ENCODE data around the gene ROR2.
"Not testable (repeated sequence)": the region's sequence is repeated elsewhere in the genome, so short reads cannot be mapped to it uniquely, and the experiment has no call there.

ROR2 gene

DNA sequence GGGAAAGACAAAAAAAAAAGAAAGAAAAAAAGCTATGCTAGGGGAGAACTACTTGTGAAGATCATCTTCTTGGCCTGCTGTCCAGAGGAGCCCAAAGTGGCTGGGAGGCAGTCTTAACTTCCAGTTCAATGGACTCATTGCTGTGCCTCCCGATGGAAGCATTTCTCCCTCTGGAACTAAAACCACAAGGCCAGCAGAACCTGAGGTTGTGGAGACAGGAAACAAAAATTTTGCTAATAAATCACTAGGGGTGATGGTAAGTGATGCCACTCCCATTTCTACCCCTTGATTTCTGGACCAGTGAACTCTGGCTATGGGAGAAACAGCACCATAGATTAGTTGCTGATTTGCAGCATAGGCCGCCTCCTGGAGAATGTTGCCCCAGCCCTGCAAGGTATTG is 402.9 kb downstream of the ROR2 start:
- H3K4me2 ChIP-seq (ENCODE audit: low read length) = no peak overlapping the region
- H3K23ac ChIP-seq (ENCODE audit: low read length) = no peak overlapping the region
- H2AK5ac ChIP-seq (ENCODE audit: low read length) = no peak overlapping the region
- no peaks in the 10 kb centered on the region for H3K79me2 ChIP-seq (ENCODE audit: control insufficient read depth, insufficient read depth, low read length)
- no peak overlapping the region for H3K18ac ChIP-seq (ENCODE audit: low read length)
- no peaks in the 10 kb centered on the region for H3K4me1 ChIP-seq (ENCODE audit: control insufficient read depth, low read depth, low read length)
- no peaks in the 10 kb centered on the region for H3K79me1 ChIP-seq (ENCODE audit: low read length)
- no CpG with 5 or more reads among the region's 2 CpGs for WGBS (ENCODE audit: extremely low coverage, insufficient coverage, low lambda C conversion rate)
- H2BK15ac ChIP-seq (replicated peaks; ENCODE audit: low read depth) = no peak overlapping the region
- no peaks in the 10 kb centered on the region for H3K36me3 ChIP-seq (ENCODE audit: control insufficient read depth, insufficient read depth, low read length)
- H3K4me3 ChIP-seq (ENCODE audit: low read length) = no peak overlapping the region
- H3K4ac ChIP-seq (ENCODE audit: low read depth, low read length) = no peak overlapping the region
- no peak overlapping the region for H3K9ac ChIP-seq (ENCODE audit: low read length)
- DNase-seq = no peak
- no peak overlapping the region for H4K5ac ChIP-seq (ENCODE audit: low read length)
- no peak overlapping the region for H2BK120ac ChIP-seq (ENCODE audit: low read depth, low read length)
- no peak overlapping the region for H4K8ac ChIP-seq (ENCODE audit: low read depth, low read length)
- no peak overlapping the region for H2BK5ac ChIP-seq (ENCODE audit: low read length)
- H3K56ac ChIP-seq (ENCODE audit: low read length) = no peak overlapping the region
- no peaks in the 10 kb centered on the region for H3K27me3 ChIP-seq (ENCODE audit: insufficient read depth, low read length, poor library complexity)
- no peak overlapping the region for H3K27ac ChIP-seq (ENCODE audit: low read depth, low read length)

DNA sequence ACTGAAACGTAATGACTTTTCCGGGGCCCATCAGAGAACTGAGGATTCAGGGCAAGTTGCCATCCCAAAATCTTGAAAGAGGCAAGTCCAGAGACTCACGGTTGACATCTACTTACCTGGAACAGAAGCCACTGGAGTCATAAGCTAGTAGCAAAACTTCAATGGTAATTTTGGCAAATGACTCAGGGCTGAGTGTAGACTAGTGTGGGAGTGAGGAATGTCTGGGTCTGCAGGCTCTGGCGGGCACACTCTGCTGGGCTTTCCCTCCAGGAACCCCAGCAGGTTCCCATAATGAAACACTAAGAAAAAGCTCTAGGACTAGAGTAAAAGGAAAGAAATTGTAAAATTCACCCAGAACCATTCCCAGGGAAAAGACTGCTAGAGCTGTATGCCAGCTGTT is 403.5 kb downstream of the ROR2 start:
- no peak overlapping the region for H3K23ac ChIP-seq (ENCODE audit: low read length)
- H3K79me2 ChIP-seq (ENCODE audit: control insufficient read depth, insufficient read depth, low read length) = no peaks in the 10 kb centered on the region
- H2AK5ac ChIP-seq (ENCODE audit: low read length) = no peak overlapping the region
- H3K4me1 ChIP-seq (ENCODE audit: control insufficient read depth, low read depth, low read length) = no peaks in the 10 kb centered on the region
- H3K18ac ChIP-seq (ENCODE audit: low read length) = no peak overlapping the region
- H3K9ac ChIP-seq (ENCODE audit: low read length) = no peak overlapping the region
- no peak overlapping the region for H4K8ac ChIP-seq (ENCODE audit: low read depth, low read length)
- no peak overlapping the region for H2BK5ac ChIP-seq (ENCODE audit: low read length)
- WGBS (ENCODE audit: extremely low coverage, insufficient coverage, low lambda C conversion rate) = no CpG with 5 or more reads among the region's 4 CpGs
- no peak for DNase-seq
- no peak overlapping the region for H3K4me3 ChIP-seq (ENCODE audit: low read length)
- no peak overlapping the region for H2BK120ac ChIP-seq (ENCODE audit: low read depth, low read length)
- no peak overlapping the region for H3K56ac ChIP-seq (ENCODE audit: low read length)
- no peak overlapping the region for H3K4ac ChIP-seq (ENCODE audit: low read depth, low read length)
- no peak overlapping the region for H3K4me2 ChIP-seq (ENCODE audit: low read length)
- no peak overlapping the region for H2BK15ac ChIP-seq (replicated peaks; ENCODE audit: low read depth)
- H3K36me3 ChIP-seq (ENCODE audit: control insufficient read depth, insufficient read depth, low read length) = no peaks in the 10 kb centered on the region
- no peak overlapping the region for H4K5ac ChIP-seq (ENCODE audit: low read length)
- H3K27ac ChIP-seq (ENCODE audit: low read depth, low read length) = no peak overlapping the region
- no peaks in the 10 kb centered on the region for H3K27me3 ChIP-seq (ENCODE audit: insufficient read depth, low read length, poor library complexity)
- H3K79me1 ChIP-seq (ENCODE audit: low read length) = no peaks in the 10 kb centered on the region

DNA sequence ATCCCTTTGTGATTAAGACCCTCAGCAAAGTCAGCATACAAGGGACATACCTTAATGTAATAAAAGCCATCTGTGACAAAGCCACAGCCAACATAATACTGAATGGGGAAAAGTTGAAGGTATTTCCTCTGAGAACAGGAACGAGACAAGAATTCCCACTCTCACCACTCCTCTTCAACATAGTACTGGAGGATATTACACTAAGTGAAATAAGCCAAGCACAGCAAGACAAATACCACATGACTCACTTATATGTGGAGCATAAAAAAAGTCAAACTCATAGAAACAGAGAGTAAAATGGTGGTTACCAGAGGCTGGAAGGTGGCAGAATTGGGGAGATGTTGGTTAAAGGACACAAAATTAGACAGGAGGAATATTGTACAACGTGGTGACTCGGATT is 408.3 kb downstream of the ROR2 start:
- WGBS (ENCODE audit: extremely low coverage, insufficient coverage, low lambda C conversion rate) = no CpG with 5 or more reads among the region's 3 CpGs
- H3K4me1 ChIP-seq (ENCODE audit: control insufficient read depth, low read depth, low read length) = no peaks in the 10 kb centered on the region
- H2BK15ac ChIP-seq (replicated peaks; ENCODE audit: low read depth) = no peak overlapping the region
- H3K4ac ChIP-seq (ENCODE audit: low read depth, low read length) = no peak overlapping the region
- no peak overlapping the region for H3K23ac ChIP-seq (ENCODE audit: low read length)
- no peak overlapping the region for H2AK5ac ChIP-seq (ENCODE audit: low read length)
- H3K4me2 ChIP-seq (ENCODE audit: low read length) = no peak overlapping the region
- H3K27me3 ChIP-seq (ENCODE audit: insufficient read depth, low read length, poor library complexity) = no peaks in the 10 kb centered on the region
- H2BK120ac ChIP-seq (ENCODE audit: low read depth, low read length) = no peak overlapping the region
- H3K79me1 ChIP-seq (ENCODE audit: low read length) = no peaks in the 10 kb centered on the region
- H3K18ac ChIP-seq (ENCODE audit: low read length) = no peak overlapping the region
- no peak overlapping the region for H3K9ac ChIP-seq (ENCODE audit: low read length)
- no peak overlapping the region for H3K56ac ChIP-seq (ENCODE audit: low read length)
- H3K4me3 ChIP-seq (ENCODE audit: low read length) = no peak overlapping the region
- no peak overlapping the region for H4K8ac ChIP-seq (ENCODE audit: low read depth, low read length)
- H3K27ac ChIP-seq (ENCODE audit: low read depth, low read length) = no peak overlapping the region
- no peak for DNase-seq
- no peaks in the 10 kb centered on the region for H3K79me2 ChIP-seq (ENCODE audit: control insufficient read depth, insufficient read depth, low read length)
- no peak overlapping the region for H4K5ac ChIP-seq (ENCODE audit: low read length)
- no peaks in the 10 kb centered on the region for H3K36me3 ChIP-seq (ENCODE audit: control insufficient read depth, insufficient read depth, low read length)
- H2BK5ac ChIP-seq (ENCODE audit: low read length) = no peak overlapping the region

DNA sequence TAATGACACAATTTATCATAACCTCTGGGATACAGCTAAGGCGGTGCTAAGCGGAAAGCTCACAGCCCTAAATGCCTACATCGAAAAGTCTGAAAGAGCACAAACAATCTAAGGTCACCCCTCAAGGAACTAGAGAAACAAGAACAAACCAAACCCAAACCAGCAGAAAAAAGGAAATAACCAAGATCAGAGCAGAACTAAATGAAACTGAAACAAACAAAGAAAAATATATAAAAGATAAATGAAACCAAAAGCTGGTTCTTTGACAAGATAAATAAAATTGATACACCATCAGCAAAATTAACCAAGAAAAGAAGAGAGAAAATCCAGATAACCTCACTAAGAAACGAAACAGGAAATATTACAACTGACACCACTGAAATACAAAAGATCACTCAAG is 409.5 kb downstream of the ROR2 start:
- not testable (repeated sequence) for H3K56ac ChIP-seq (ENCODE audit: low read length); H3K4me2 ChIP-seq (ENCODE audit: low read length); H3K9ac ChIP-seq (ENCODE audit: low read length); H3K4me3 ChIP-seq (ENCODE audit: low read length); H4K8ac ChIP-seq (ENCODE audit: low read depth, low read length); H3K4me1 ChIP-seq (ENCODE audit: control insufficient read depth, low read depth, low read length); H2BK120ac ChIP-seq (ENCODE audit: low read depth, low read length); H4K5ac ChIP-seq (ENCODE audit: low read length); H3K79me2 ChIP-seq (ENCODE audit: control insufficient read depth, insufficient read depth, low read length); H3K27me3 ChIP-seq (ENCODE audit: insufficient read depth, low read length, poor library complexity); H3K4ac ChIP-seq (ENCODE audit: low read depth, low read length); H3K27ac ChIP-seq (ENCODE audit: low read depth, low read length); H3K36me3 ChIP-seq (ENCODE audit: control insufficient read depth, insufficient read depth, low read length); DNase-seq; H3K79me1 ChIP-seq (ENCODE audit: low read length); H3K18ac ChIP-seq (ENCODE audit: low read length); H2BK15ac ChIP-seq (replicated peaks; ENCODE audit: low read depth); H3K23ac ChIP-seq (ENCODE audit: low read length); H2AK5ac ChIP-seq (ENCODE audit: low read length); H2BK5ac ChIP-seq (ENCODE audit: low read length)
- WGBS (ENCODE audit: extremely low coverage, insufficient coverage, low lambda C conversion rate) = no CpG with 5 or more reads among the region's 4 CpGs

DNA sequence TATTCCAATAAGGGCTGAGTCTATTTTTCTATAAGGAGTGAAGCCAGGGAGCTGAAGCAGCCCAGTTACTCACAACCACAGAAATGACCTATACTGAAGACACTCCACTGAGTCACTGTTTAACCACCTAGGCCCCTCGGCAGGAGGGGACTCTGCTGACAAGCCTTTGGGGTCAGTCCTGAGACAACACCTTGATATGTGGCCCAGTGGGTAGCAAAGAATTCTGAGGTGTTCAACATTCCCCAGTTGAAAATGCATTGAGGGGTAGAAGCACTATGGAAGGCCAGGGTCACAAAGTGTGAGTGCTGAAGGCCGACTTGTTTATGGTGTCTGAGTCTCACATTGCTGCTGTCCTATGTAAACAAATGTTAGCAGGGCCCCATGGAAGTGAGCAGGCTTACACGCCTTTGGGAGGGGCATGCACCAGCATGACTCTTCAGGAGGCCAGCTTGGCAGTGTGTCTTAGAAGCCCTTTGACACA is 413.8 kb downstream of the ROR2 start:
- Histone ChIP-seq H2AK5ac (ENCODE audit: low read length) (no peak overlapping the region), H3K23ac (ENCODE audit: low read length) (no peak overlapping the region), H3K79me1 (ENCODE audit: low read length) (no peaks in the 10 kb centered on the region), H3K9ac (ENCODE audit: low read length) (no peak overlapping the region), H3K27ac (ENCODE audit: low read depth, low read length) (no peak overlapping the region), H4K5ac (ENCODE audit: low read length) (no peak overlapping the region), H3K4me3 (ENCODE audit: low read length) (no peak overlapping the region), H2BK5ac (ENCODE audit: low read length) (no peak overlapping the region), H2BK15ac (replicated peaks; ENCODE audit: low read depth) (no peak overlapping the region), H3K18ac (ENCODE audit: low read length) (no peak overlapping the region), H3K56ac (ENCODE audit: low read length) (no peak overlapping the region), H2BK120ac (ENCODE audit: low read depth, low read length) (no peak overlapping the region), H3K36me3 (ENCODE audit: control insufficient read depth, insufficient read depth, low read length) (no peaks in the 10 kb centered on the region), H4K8ac (ENCODE audit: low read depth, low read length) (no peak overlapping the region), H3K4ac (ENCODE audit: low read depth, low read length) (no peak overlapping the region), H3K4me2 (ENCODE audit: low read length) (no peak overlapping the region), H3K79me2 (ENCODE audit: control insufficient read depth, insufficient read depth, low read length) (no peaks in the 10 kb centered on the region), H3K4me1 (ENCODE audit: control insufficient read depth, low read depth, low read length) (no peaks in the 10 kb centered on the region), H3K27me3 (ENCODE audit: insufficient read depth, low read length, poor library complexity) (no peaks in the 10 kb centered on the region)
- WGBS (ENCODE audit: extremely low coverage, insufficient coverage, low lambda C conversion rate) = no CpG with 5 or more reads among the region's 3 CpGs
- peak; percentile 48 for DNase-seq

DNA sequence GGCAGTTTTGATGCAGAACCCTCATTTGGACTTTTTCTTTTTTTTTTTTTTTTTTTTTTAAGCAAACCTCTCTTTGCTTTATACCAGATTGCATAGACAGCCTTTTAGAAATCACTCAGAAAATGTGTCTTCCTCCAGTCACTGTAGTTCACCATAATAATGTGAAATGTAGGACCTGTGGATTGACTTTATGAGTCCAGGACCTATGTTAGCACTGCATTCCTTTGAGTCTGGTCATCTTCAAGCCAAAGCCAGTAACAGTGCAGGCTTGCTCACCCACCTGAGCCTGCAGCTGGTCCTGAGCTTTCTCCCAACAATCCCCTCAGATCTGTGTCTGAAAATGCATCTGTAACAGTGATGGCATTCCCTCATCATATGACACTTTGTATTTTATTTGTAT is 415.7 kb downstream of the ROR2 start:
- Histone ChIP-seq H2BK120ac (ENCODE audit: low read depth, low read length) (no peak overlapping the region), H2BK15ac (replicated peaks; ENCODE audit: low read depth) (no peak overlapping the region), H3K79me2 (ENCODE audit: control insufficient read depth, insufficient read depth, low read length) (no peaks in the 10 kb centered on the region), H3K4me3 (ENCODE audit: low read length) (no peak overlapping the region), H3K36me3 (ENCODE audit: control insufficient read depth, insufficient read depth, low read length) (no peaks in the 10 kb centered on the region), H3K18ac (ENCODE audit: low read length) (no peak overlapping the region), H3K4ac (ENCODE audit: low read depth, low read length) (no peak overlapping the region), H3K9ac (ENCODE audit: low read length) (no peak overlapping the region), H3K4me2 (ENCODE audit: low read length) (no peak overlapping the region), H3K4me1 (ENCODE audit: control insufficient read depth, low read depth, low read length) (peaks cover 3% of the 10 kb centered on the region), H3K27me3 (ENCODE audit: insufficient read depth, low read length, poor library complexity) (no peaks in the 10 kb centered on the region), H4K8ac (ENCODE audit: low read depth, low read length) (no peak overlapping the region), H2BK5ac (ENCODE audit: low read length) (no peak overlapping the region), H3K23ac (ENCODE audit: low read length) (no peak overlapping the region), H2AK5ac (ENCODE audit: low read length) (no peak overlapping the region), H3K56ac (ENCODE audit: low read length) (no peak overlapping the region), H3K27ac (ENCODE audit: low read depth, low read length) (no peak overlapping the region), H3K79me1 (ENCODE audit: low read length) (no peaks in the 10 kb centered on the region), H4K5ac (ENCODE audit: low read length) (no peak overlapping the region)
- no peak for DNase-seq

Data from mesendoderm (in vitro differentiated cells).